Panc1 (cell line): ENCODE measurements around the gene MTUS2. TPM values are rescaled to one million over a fixed set of nuclear protein-coding genes. Genes with fewer than 3 reads are reported as not detected.

Source experiments
- ATAC-seq: fragments of 200-7000 bp; cut with Tn5 transposase; 2 replicates; pipeline ENCODE4 v1.9.1; 2020; ENCODE audit warnings: mild to moderate bottlenecking, moderate library complexity
- BruUV-seq: library from RNA; stranded (reverse); fragments of 400-500 nt; replicated peaks from 2 replicates; lab custom pipeline; 2021; lab: Mats Ljungman, UMichigan
- CTCF ChIA-PET: fragments of 300-600 bp; sonication (Branson Sonifier 250); formaldehyde crosslinking; loops from one replicate; lab custom pipeline; 2022; ENCODE audit warnings: antibody characterized with exemption; lab: Charles Lee
- POLR2A ChIA-PET: fragments of 300-600 bp; sonication (Branson Sonifier 250); formaldehyde crosslinking; loops from one replicate; lab custom pipeline; 2022; ENCODE audit warnings: antibody characterized with exemption; lab: Charles Lee
- DNase-seq: peaks from one replicate; pipeline ENCODE4 v3.0.0-alpha.2; 2010; ENCODE audit warnings: low read depth, low spot score
- H3K27ac ChIP-seq: 2 replicates; pipeline ENCODE4 v1.5.1; 2011; ENCODE audit warnings: mild to moderate bottlenecking, low read length, inconsistent platforms
- H3K27me3 ChIP-seq: fragments of 200-500 bp; sonication (Bioruptor generic); 2 replicates; pipeline ENCODE4 v1.6.0; 2014; ENCODE audit warnings: low read length, inconsistent platforms; ENCODE audit not compliant: control insufficient read depth, insufficient read depth
- H3K36me3 ChIP-seq: fragments of 200-500 bp; sonication (Bioruptor generic); 2 replicates; pipeline ENCODE4 v1.5.1; 2014; ENCODE audit warnings: inconsistent platforms, mild to moderate bottlenecking, low read length, moderate library complexity; ENCODE audit not compliant: control insufficient read depth, insufficient read depth
- H3K4me1 ChIP-seq: 2 replicates; pipeline ENCODE4 v1.5.1; 2011; ENCODE audit warnings: inconsistent platforms, mild to moderate bottlenecking, low read length, moderate library complexity; ENCODE audit not compliant: control insufficient read depth, insufficient read depth
- H3K4me3 ChIP-seq, 2 experiments: 2 replicates each; pipeline ENCODE4 v1.5.1; 2011 to 2012; ENCODE audit warnings: low read depth in 2 of 2, low read length in 2 of 2, mild to moderate bottlenecking in 2 of 2, inconsistent platforms in 1 of 2, moderate library complexity in 1 of 2
- H3K9me3 ChIP-seq: fragments of 200-500 bp; sonication (Bioruptor generic); 2 replicates; pipeline ENCODE4 v1.5.1; 2014; ENCODE audit warnings: low read depth, mild to moderate bottlenecking, inconsistent platforms, low read length, moderate library complexity; ENCODE audit not compliant: control insufficient read depth, insufficient read depth
- POLR2AphosphoS5 ChIP-seq: IDR thresholded peaks from 2 replicates; pipeline ENCODE4 v1.6.1; 2012; ENCODE audit warnings: mild to moderate bottlenecking, low read depth, low read length, moderate library complexity
- SIN3A ChIP-seq: IDR thresholded peaks from 2 replicates; pipeline ENCODE4 v1.6.1; 2012; ENCODE audit warnings: low read depth, mild to moderate bottlenecking, low read length, moderate library complexity, borderline replicate concordance; ENCODE audit not compliant: insufficient read depth
- TCF7L2 ChIP-seq: IDR thresholded peaks from 2 replicates; pipeline ENCODE4 v1.6.1; 2011; ENCODE audit warnings: mild to moderate bottlenecking, low read depth, low read length, inconsistent platforms
- in situ Hi-C: cut with HindIII; loops from 2 replicates; pipeline ENCODE4 v1.10.0; 2016; ENCODE audit warnings: low sequenced_read_pairs, low pct_unique_long_range_greater_than_20kb
- intact Hi-C: fragments of 100-400 bp; cut with micrococcal nuclease; formaldehyde crosslinking; loops from one replicate; pipeline ENCODE4 v1.10.0; 2022; ENCODE audit not compliant: unreplicated experiment
- total RNA-seq: library from RNA; stranded (reverse); gene quantifications from one replicate; pipeline ENCODE4 v1.2.1, GENCODE V29; 2021; ENCODE audit not compliant: unreplicated experiment
- TF ChIP-seq, protein P1 (sequence below): fragments of 450-650 bp; IDR thresholded peaks from 2 replicates; pipeline ENCODE4 v1.5.1; 2017; ENCODE audit warnings: mild to moderate bottlenecking
- TF ChIP-seq, protein P2 (sequence below), 2 experiments: IDR thresholded peaks; 2 replicates each; pipeline ENCODE4 v1.6.1; 2011 to 2012; ENCODE audit warnings: low read depth in 2 of 2, control low read depth in 1 of 2, low read length in 1 of 2, mild to moderate bottlenecking in 1 of 2, moderate library complexity in 1 of 2; ENCODE audit not compliant: insufficient read depth in 1 of 2

MTUS2 gene
- total RNA-seq, 1 experiment from 2014 or later = 0.05 TPM

DNA sequence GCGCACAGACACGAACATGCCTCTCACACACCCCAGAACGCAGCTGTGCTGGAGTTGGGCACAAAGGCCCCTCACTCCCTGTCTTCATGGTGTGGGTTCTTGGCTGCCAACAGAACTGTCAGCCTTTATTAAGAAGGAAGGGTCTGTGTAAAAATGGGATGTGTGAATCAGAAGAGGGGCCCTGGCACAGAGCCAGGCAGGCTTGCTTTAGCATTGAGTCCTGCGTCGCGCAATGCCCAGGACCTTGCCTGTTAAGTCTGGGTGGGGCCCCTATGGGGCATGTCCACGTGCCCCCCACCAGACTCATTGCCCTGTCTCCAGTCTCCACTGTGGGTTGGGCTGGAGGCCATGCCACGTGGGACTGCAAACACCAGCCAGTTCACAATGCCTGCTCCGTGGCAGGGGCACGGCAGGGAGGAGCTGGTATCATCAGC lies 690.5 kb downstream of the MTUS2 start:
- intact Hi-C loops (no loop called here), in situ Hi-C loops (no loop called here)
- BruUV-seq = no TSS peak
- TF ChIP-seq TCF7L2 (no peak), SIN3A (no peak), POLR2AphosphoS5 (no peak)
- TF ChIP-seq, protein P1, sequence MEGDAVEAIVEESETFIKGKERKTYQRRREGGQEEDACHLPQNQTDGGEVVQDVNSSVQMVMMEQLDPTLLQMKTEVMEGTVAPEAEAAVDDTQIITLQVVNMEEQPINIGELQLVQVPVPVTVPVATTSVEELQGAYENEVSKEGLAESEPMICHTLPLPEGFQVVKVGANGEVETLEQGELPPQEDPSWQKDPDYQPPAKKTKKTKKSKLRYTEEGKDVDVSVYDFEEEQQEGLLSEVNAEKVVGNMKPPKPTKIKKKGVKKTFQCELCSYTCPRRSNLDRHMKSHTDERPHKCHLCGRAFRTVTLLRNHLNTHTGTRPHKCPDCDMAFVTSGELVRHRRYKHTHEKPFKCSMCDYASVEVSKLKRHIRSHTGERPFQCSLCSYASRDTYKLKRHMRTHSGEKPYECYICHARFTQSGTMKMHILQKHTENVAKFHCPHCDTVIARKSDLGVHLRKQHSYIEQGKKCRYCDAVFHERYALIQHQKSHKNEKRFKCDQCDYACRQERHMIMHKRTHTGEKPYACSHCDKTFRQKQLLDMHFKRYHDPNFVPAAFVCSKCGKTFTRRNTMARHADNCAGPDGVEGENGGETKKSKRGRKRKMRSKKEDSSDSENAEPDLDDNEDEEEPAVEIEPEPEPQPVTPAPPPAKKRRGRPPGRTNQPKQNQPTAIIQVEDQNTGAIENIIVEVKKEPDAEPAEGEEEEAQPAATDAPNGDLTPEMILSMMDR = no peak
- TF ChIP-seq, protein P2, sequence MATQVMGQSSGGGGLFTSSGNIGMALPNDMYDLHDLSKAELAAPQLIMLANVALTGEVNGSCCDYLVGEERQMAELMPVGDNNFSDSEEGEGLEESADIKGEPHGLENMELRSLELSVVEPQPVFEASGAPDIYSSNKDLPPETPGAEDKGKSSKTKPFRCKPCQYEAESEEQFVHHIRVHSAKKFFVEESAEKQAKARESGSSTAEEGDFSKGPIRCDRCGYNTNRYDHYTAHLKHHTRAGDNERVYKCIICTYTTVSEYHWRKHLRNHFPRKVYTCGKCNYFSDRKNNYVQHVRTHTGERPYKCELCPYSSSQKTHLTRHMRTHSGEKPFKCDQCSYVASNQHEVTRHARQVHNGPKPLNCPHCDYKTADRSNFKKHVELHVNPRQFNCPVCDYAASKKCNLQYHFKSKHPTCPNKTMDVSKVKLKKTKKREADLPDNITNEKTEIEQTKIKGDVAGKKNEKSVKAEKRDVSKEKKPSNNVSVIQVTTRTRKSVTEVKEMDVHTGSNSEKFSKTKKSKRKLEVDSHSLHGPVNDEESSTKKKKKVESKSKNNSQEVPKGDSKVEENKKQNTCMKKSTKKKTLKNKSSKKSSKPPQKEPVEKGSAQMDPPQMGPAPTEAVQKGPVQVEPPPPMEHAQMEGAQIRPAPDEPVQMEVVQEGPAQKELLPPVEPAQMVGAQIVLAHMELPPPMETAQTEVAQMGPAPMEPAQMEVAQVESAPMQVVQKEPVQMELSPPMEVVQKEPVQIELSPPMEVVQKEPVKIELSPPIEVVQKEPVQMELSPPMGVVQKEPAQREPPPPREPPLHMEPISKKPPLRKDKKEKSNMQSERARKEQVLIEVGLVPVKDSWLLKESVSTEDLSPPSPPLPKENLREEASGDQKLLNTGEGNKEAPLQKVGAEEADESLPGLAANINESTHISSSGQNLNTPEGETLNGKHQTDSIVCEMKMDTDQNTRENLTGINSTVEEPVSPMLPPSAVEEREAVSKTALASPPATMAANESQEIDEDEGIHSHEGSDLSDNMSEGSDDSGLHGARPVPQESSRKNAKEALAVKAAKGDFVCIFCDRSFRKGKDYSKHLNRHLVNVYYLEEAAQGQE (IDR thresholded peaks at IDR 0.05; ENCODE audit: insufficient read depth in 1 of 2, low read depth in 2 of 2, low read length in 1 of 2) = no peak
- no peaks in the 10 kb centered on the region for H3K27me3 ChIP-seq
- ChIA-PET POLR2A (no interaction called here), CTCF (no interaction called here)
- H3K9me3 ChIP-seq = no peaks in the 10 kb centered on the region
- H3K27ac ChIP-seq = no peak overlapping the region
- no peaks in the 10 kb centered on the region for H3K36me3 ChIP-seq
- no peak for DNase-seq
- H3K4me1 ChIP-seq = no peaks in the 10 kb centered on the region
- H3K4me3 ChIP-seq = no peak overlapping the region
- no peak for ATAC-seq

DNA sequence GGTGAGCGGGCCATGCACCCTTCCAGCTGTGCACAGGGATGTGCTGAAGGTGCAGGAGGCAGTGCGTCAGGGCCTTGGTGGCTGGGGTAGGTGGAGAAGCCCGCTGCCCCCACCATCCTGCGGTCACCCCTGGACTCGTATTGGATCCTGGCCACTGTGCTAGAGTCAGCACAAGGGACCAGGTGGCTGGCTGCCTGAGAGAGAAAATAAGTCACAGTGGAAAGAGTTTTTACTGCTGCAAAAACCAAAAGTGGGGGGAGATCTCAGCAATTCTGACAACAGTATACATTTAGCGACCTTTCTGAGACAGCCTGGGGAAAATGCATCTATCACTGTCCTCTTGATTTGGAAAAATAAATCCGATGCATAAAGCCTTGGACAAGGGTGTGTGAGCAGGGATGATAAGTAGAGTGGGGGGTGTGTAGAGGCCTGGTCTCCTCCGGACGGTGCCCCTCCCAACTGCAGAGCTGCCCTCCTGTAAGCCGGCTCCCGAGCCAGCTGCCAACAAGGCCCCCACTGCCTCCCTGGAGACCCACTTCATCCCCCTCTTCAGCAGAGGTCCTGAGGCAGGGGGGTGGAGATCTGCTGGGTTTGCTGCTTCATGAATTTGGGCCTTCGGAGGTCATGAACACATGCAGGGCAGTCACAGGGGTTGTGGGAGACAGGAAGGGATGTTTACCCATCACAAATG lies 691.1 kb downstream of the MTUS2 start:
- TF ChIP-seq, protein P1 = no peak
- TF ChIP-seq SIN3A = no peak
- TF ChIP-seq POLR2AphosphoS5 = no peak
- TF ChIP-seq, protein P2 (IDR thresholded peaks at IDR 0.05; ENCODE audit: insufficient read depth in 1 of 2, low read depth in 2 of 2, low read length in 1 of 2) = no peak
- no peak for TF ChIP-seq TCF7L2
- ATAC-seq = no peak
- intact Hi-C loops = no loop called here
- H3K27ac ChIP-seq = no peak overlapping the region
- ChIA-PET CTCF (no interaction called here), POLR2A (no interaction called here)
- H3K27me3 ChIP-seq = no peaks in the 10 kb centered on the region
- H3K4me1 ChIP-seq = no peaks in the 10 kb centered on the region
- no peak for DNase-seq
- no peaks in the 10 kb centered on the region for H3K36me3 ChIP-seq
- no peaks in the 10 kb centered on the region for H3K9me3 ChIP-seq
- BruUV-seq = no TSS peak
- in situ Hi-C loops = no loop called here
- no peak overlapping the region for H3K4me3 ChIP-seq
